HL-60 (cell line): ENCODE data around the gene CCNY.

Experiments
- GABPA ChIP-seq: IDR thresholded peaks from 2 replicates; pipeline ENCODE4 v1.6.1; 2012; ENCODE audit warnings: low read depth
- POLR2AphosphoS5 ChIP-seq: IDR thresholded peaks from 2 replicates; pipeline ENCODE4 v1.6.1; 2012; ENCODE audit warnings: low read depth
- TF ChIP-seq, protein P1 (sequence below): IDR thresholded peaks from one replicate; pipeline ENCODE4 v1.5.1; 2011; ENCODE audit warnings: low read length, control low read depth, inconsistent platforms; ENCODE audit not compliant: insufficient read depth

DNA sequence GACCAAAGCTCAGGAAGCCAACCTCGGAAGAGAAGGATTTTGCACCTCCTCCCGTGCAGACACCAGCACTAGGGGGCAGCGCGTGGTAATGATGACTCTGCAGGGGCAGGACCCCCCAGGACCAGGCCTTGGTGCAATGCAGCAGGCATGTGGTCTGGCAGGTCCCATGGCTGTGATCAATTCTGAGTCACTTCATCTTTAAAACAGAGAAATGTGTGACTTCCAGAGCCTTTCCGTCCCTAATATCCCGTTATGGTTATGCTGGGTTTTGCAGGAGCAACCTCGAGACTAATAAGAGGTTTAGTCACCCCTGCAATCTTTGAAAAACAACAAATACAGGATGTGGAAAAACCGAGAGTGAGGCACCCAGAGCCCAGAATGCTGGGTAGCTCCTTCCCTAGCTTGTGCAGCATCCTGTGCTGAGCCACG lies 238.6 kb downstream of the CCNY start:
- TF ChIP-seq GABPA = no peak
- TF ChIP-seq, protein P1, sequence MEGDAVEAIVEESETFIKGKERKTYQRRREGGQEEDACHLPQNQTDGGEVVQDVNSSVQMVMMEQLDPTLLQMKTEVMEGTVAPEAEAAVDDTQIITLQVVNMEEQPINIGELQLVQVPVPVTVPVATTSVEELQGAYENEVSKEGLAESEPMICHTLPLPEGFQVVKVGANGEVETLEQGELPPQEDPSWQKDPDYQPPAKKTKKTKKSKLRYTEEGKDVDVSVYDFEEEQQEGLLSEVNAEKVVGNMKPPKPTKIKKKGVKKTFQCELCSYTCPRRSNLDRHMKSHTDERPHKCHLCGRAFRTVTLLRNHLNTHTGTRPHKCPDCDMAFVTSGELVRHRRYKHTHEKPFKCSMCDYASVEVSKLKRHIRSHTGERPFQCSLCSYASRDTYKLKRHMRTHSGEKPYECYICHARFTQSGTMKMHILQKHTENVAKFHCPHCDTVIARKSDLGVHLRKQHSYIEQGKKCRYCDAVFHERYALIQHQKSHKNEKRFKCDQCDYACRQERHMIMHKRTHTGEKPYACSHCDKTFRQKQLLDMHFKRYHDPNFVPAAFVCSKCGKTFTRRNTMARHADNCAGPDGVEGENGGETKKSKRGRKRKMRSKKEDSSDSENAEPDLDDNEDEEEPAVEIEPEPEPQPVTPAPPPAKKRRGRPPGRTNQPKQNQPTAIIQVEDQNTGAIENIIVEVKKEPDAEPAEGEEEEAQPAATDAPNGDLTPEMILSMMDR = no peak
- no peak for TF ChIP-seq POLR2AphosphoS5
